GM18873 (cell line): ENCODE results near the gene GDA.

ENCODE experiments used
- ATAC-seq: cut with Tn5 transposase; IDR thresholded peaks from one replicate; pipeline ENCODE4 v1.9.1; 2021; ENCODE audit warnings: mild to moderate bottlenecking, moderate library complexity, moderate number of reproducible peaks; ENCODE audit not compliant: unreplicated experiment, low FRiP score

GDA gene

GRCh38 chr9:72149231-72149975 lies at the start of gene GDA:
TSS of gene GDA (plus strand) at chr9:72149440. CDS start at chr9:72149560, 120 bp downstream.
- ATAC-seq: no peak

GRCh38 chr9:72102520-72102919 lies 46.7 kb upstream of the GDA start:
- no peak for ATAC-seq

DNA sequence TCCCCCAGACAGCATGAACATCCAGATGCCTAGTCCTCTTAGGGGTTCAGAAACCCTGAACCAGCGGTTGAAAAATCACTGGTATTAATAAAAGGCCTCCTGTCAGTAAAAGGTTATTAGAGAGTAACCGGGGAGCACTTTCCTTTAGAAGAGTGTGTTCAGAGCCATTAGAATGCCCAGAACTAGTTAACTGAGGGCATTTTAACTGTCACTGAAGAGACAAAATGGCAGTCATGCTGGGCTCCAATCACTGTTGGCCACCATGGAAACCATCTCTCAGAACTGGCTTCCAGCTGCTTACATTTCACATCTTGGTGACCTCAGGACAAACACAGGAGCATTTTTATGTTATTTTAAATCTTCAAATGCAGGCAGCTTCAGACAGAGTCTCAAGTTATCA lies 36.2 kb upstream of the GDA start:
- no peak for ATAC-seq

DNA sequence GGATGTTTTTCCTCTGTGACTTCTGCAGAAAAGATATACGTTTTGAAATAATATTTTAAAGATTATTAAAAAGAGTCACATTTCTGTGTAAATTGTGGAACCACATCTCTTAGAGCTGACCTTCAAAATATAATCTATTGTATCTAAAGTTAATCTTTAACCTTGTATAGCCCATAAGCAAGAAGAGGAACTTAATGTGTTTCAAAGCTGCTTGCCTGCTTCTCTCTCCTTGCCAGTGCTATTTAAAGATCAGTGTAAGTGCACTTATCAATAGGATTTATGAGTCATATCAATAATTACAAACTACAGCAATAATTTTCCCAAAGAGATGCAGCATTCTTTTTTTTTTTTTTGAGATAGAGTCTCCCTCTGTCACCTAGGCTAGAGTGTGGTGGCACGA lies 29.4 kb upstream of the GDA start:
- no peak for ATAC-seq

DNA sequence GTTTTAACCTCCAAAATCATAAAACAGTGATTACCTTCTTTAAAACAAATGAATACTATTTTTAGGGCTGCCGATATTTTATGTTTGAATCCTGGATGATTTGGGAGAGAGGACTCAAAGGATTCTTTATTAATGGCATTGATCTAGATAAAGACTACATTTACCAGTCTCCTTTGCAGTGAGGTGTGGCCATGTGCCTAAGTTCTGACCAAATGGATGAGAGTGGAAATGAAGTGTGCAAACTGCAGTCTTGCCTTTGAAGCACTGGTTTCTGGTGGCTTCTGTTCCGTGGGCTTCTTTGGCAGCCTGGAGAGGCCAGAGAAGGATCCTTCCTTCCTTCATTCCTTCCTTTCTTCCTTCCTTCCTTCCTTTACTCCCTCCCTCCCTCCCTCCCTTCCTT lies 24.3 kb upstream of the GDA start:
- no peak for ATAC-seq

GRCh38 chr9:72127753-72128152 lies 21.5 kb upstream of the GDA start:
- no peak for ATAC-seq

DNA sequence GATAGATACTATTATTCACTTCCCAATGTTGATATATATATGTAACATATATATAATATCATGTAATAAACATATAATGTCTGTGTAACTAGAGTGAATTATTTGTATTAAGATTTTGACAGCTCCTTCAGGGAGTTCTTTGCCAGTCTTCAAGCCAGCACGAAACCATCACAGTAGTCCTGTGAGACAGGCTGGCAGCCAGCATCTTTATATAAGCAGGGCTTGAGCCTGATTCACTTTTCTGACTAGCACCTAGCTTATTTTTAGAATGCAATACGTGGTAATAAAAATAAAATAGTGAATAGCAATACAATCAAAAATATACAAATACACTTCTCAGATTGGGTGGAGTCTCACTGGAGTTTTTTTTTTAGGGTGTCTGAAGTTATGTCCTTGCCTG lies 20.7 kb upstream of the GDA start:
- ATAC-seq: no peak

DNA sequence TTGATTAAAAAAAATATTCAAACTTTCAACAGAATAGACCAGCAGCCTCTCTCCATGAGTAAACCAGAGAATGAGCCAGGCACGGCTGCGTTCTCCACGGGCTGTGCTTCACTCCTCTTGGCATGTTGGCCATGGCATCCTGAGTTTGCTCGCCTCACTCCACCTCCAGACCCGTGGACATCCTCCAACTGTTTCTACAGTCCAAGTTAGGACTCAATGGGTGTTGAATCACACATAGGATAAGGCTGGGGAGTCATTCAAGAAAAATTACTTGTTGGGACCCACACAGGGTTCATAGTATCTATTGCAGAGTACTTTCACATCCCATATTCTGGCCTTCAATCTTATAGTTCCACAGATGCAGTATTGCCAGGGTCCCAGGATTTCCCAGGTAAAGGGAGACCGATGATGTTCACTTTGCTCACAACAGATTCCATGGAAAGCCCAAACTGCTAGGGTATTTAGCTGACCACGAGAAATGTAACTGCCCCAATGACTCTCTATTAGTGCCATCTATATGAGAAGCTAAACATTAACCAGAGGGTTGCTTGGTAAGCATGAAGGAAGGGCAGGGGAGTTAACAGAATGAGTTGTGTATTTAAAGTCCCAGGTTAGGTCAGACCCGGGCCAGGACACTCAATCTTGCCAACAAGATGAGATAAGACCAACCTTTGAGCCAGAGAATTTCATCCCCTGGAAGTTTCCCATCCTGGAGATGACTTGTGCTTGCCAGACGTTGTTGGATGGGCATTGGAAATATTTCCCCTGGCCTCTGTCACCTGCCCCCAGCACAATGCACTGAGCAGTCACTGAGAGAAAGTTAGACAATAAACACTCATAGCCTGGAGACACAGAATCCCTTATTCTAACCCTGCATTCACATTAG lies 19.7 kb upstream of the GDA start:
- ATAC-seq: no peak

- no peak for ATAC-seq
Observed at GRCh38 chr9:72130321-72130720, 18.9 kb upstream of the GDA start.

DNA sequence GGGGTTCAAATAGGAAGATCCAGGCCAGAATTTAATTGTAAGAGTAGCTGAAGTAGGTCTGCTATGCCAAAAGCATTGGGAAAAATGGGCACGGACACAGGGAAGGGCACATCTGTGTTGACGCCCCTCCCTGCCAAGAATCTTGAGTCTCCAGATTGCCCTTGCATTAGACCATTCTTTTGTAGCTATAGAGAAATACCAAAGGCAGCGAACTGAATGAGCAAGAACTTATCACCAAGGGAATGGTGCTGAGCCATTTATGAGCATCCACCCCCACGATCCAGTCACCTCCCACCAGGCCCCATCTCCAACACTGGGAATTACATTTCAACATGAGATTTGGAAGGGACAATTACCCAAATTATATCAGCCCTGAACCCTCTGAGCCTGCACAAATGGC lies 18.0 kb upstream of the GDA start:
- ATAC-seq: no peak

- ATAC-seq: no peak
Observed at GRCh38 chr9:72132052-72132451, 17.2 kb upstream of the GDA start.

DNA sequence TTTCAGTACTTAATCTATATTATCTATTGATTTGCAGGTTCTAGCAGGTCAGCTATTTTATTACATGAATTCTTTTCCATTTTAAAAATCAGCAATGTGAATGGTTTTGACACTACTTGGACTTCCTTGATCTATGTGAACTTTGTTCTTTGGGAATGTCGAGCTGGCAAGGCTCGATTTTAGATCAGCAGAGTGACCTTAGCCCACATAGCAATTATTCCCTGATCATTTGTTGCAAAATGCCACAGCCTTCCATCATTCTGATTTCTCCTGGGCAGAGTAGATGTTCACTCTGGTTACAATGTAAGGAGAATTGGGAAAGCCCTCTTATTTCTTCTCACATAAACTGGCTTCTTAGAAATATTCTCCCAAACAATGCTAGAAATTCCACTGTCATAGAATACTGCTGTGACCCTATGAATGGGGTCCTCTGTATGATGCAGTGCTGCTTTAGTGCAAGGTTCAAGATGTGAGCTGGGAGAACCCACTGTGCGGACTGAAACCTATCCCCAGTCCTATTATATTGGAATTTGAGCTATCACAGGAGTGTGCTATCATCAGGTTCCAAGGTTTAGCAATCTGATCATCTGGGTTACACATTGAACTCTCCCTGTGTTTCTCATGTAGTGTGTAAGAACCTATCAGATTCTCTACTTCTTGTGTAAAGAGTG lies 15.7 kb upstream of the GDA start:
- ATAC-seq: no peak

DNA sequence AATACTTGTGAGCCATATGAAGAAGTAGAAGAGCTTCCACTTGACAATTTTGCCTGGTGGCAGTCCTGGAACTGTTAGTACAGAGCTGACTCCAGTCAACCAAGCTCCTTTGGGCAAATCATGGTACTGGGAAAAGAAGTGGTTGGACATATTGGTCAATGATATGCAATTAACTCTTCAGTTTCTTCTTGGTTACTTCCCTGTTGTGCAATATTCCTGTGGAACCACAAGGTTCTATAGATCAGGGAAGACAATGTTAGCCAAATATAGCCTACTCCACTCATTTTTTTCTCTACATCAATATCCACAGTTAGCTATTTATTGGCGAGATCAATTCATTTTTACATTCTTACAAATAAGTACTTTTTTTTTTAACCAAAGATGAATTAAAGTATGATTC lies 14.4 kb upstream of the GDA start:
- ATAC-seq: no peak

DNA sequence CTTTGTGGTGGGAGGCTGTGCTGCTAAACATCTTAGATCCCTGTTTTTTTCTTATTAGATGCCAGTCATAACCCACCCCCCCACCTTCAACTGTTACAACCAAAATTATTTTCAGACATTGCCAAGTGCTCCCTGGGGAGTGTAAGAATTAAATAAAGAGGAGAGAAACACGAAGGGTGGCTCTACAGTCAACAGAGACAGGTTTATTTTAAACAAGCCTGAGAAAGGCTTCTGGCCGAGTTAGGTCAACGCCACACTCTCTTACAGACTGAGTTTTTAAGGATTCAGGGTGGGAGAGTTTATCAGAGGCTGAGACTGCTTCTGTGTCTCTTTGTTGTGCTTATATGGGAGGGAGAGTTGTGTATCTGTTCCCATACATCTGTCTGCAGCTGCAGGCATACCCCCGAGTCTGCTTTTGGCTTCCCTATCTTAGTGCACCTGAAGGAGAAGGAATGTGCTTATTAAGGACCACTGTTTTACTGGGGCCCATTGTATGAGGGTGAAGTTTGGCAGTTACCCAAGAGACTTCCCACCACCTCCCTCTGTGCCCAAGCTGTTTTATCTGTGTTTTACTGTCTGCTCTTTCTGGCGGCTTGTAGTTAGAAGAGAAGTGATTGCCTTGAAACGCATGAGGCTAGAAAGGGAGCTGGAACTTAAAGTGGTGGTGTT lies 11.4 kb upstream of the GDA start:
- ATAC-seq: no peak

DNA sequence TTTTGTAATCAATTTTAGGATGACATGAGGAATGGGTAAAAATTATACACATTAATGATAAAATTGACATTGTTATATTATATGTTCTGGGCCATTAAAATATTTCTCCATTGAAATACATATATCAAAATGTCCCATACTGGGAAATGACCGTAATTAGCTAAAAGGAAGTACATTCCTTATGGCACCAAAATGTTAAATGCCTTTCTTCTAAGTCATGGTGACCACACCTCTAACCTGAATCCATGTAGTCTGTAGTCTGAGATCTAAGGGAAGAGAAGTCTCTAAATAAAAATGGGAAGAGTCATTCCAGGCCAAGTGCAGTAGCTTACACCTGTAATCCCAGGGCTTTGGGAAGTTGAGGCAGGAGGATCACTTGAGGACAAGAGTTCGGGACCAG lies 10.0 kb upstream of the GDA start:
- no peak for ATAC-seq

DNA sequence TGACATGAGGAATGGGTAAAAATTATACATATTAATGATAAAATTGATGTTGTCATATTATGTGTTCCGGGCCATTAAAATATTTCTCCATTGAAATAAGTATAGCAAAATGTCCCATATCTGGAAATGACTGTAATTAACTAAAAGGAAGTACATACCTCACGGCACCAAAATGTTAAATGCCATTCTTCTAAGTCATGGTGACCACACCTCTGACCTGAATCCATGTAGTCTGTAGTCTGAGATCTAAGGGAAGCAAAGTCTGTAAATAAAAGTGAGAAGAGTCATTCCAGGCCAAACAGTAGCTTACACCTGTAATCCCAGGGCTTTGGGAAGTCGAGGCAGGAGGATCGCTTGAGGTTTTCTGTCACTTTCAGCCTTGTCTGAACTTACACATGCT lies 8.7 kb upstream of the GDA start:
- ATAC-seq: no peak

DNA sequence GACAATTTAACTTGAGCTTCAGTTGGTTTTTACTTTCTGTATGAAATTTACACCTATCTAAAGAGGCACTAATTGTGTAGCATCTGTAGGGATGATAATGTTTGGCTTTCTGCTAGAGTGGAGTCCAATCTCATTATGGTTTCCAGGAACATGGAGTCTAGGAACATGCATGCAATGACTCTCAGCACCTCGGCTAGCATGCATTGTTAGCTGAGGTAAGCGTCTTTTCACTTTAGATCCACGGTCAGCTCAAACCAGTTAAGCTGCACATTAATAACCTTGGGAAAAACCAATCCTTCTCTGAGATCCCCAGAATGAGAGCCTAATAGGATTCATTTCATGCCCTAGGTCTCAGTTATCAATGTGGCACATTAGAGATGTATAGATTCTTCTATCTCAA lies 7.8 kb upstream of the GDA start:
- ATAC-seq: no peak

DNA sequence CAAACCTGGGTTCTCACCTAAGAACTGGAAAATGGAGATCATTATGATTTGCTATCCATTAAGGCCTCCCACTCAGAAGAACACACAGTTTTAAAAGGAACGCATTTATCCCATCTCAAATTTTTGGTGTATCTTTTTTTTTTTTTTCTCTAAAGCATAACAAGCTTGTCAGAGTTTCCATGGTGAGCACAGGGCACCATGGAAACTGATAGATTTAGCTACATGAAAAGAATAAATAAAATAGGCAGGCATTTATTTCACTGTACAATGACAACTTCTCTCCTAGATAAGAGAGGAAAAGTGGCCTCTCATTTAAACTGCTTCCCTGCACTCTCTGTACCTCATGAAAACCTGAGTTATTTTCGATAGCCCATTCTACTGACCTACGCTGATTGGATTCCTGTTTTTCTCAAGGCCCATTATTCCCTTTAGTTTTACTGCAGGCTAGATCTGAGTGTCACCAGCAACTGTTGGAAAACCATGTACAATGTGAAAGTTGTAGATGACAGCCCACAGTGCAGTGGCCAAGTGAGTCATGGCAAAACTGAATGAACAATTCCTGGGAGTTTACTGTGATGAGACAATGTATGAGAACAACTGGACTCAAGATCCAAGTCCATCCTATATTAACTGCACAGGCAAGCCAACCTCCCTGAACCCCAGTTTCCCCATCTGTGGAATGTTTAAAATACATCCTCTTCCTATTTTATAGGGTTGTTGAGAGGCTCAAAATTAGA lies 4.3 kb upstream of the GDA start:
- no peak for ATAC-seq

DNA sequence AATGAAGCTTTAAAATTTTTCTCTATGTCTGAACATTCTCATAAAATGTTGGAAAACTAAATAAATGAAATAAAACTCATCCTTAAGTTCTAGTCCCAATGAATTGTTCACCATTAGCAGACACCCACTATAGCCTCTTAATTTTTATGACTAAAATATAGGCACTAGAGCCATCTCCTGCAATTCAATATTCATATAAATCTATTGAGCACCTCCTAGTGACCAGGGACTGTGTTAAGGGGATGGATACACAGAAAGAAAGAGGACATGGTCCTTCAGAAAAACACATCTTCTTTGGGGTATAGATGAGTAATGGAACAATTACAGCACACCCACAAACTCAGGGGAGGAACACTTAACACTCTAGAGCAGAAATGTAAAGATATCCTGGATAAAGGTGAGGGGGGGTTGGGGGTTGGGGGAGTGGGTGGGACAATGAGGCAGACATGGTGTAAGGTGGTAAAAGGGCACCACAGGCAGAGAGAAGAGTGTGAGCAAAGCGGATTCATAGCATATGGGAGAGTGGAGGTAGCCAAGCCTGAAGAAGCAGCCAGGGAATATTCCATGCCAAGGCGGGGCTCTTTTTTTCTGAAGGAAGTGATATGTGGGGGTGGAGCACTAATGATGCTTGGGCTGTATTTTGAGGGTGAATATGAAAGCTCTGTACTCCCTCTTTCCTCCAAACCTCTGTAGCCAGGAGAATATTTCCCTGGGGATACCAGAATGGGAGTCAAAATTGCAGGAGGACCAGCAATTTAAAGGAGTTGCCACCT lies 3.3 kb upstream of the GDA start:
- ATAC-seq: no peak
